Measurements from ENCODE around the gene MAB21L4. TPM values are rescaled to one million over a fixed set of nuclear protein-coding genes. Genes with fewer than 3 reads are reported as not detected.

The MAB21L4 gene
- total and polyA plus RNA-seq, 2 donors, result 1.1 to 4.9 TPM

DNA sequence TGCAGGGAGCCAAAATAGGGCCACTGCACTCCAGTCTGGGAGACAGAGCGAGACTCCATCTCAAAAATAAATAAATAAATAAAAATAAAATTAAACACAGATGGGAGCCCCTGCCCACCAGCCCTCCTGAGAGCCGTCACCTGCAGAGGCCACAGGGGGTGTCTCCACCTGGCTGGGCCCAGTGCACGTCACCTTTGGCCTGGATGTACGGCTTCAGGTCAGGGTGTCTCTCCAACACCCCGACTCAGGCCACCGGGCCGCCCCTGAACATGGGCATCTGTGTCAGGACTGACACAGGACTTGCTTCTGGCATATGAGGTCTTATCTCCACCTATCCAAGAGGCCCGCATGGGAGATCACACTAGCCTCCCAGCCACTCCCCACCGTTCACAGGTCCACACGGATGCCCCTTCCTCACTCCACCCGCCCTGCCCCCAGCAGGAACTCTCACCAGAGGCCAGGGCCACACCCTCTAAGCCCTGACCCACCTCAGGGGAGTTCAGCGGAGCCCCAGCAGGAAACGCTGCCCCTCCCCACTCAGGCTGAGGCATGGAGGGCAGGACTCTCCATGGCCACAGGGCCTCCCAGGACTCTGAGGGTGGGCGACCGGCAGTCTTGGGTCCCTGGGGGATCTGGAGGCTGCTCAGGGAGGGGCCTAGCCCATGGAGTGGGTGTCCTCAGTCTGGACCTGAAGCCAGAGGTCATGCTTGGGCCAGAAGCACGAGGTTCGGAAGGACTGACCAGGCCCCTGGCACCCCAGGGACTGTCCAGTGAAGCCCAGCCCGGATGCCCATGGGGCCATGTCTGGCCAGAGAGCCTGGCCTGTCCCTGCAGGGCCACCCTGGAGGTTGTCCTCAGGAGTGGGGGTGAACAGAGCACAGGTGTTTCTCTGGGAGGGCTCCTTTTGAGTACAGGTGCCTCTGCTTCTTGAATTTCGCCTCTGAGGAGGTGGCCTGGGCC, 8.5 kb upstream of the MAB21L4 start:
- no peaks in the 10 kb centered on the region for H3K4me1 ChIP-seq (ENCODE audit: control insufficient read depth in 2 of 2, insufficient read depth in 2 of 2, low read length in 2 of 2)
- 92% methylated on average over 19 of the region's 19 CpGs for WGBS
- no peaks in the 10 kb centered on the region for H3K27me3 ChIP-seq (ENCODE audit: control insufficient read depth in 2 of 2, insufficient read depth in 1 of 2, low read length in 1 of 2)
- no peak overlapping the region for H3K27ac ChIP-seq (ENCODE audit: low read depth in 1 of 2, low read length in 1 of 2)
- H3K36me3 ChIP-seq (ENCODE audit: control insufficient read depth in 2 of 2, insufficient read depth in 2 of 2, low read length in 1 of 2), result no peaks in the 10 kb centered on the region
- no peak overlapping the region for H3K4me3 ChIP-seq (ENCODE audit: low read length in 2 of 2)
- no peaks in the 10 kb centered on the region for H3K9me3 ChIP-seq (ENCODE audit: control insufficient read depth in 2 of 2, insufficient read depth in 1 of 2, low read length in 1 of 2)
- no peak for DNase-seq (ENCODE audit: low read depth in 6 of 9, low spot score in 9 of 9)

GRCh38 chr2:240903191-240904060, 7.5 kb upstream of the MAB21L4 start:
- Histone ChIP-seq H3K4me3 (ENCODE audit: low read length in 2 of 2) (no peak overlapping the region), H3K36me3 (ENCODE audit: control insufficient read depth in 2 of 2, insufficient read depth in 2 of 2, low read length in 1 of 2) (no peaks in the 10 kb centered on the region), H3K4me1 (ENCODE audit: control insufficient read depth in 2 of 2, insufficient read depth in 2 of 2, low read length in 2 of 2) (no peaks in the 10 kb centered on the region), H3K9me3 (ENCODE audit: control insufficient read depth in 2 of 2, insufficient read depth in 1 of 2, low read length in 1 of 2) (no peaks in the 10 kb centered on the region), H3K27me3 (ENCODE audit: control insufficient read depth in 2 of 2, insufficient read depth in 1 of 2, low read length in 1 of 2) (no peaks in the 10 kb centered on the region), H3K27ac (ENCODE audit: low read depth in 1 of 2, low read length in 1 of 2) (no peak overlapping the region)
- 93% methylated on average over 34 of the region's 34 CpGs for WGBS
- DNase-seq (ENCODE audit: low read depth in 6 of 9, low spot score in 9 of 9), result no peak

- no peak for DNase-seq (ENCODE audit: low read depth in 6 of 9, low spot score in 9 of 9)
- Histone ChIP-seq H3K4me3 (ENCODE audit: low read length in 2 of 2) (no peak overlapping the region), H3K4me1 (ENCODE audit: control insufficient read depth in 2 of 2, insufficient read depth in 2 of 2, low read length in 2 of 2) (no peaks in the 10 kb centered on the region)
Measured at GRCh38 chr2:240902615-240903041, 6.7 kb upstream of the MAB21L4 start.

GRCh38 chr2:240901986-240902614, 6.1 kb upstream of the MAB21L4 start:
- WGBS, result 92% methylated on average over 14 of the region's 14 CpGs
- no peaks in the 10 kb centered on the region for H3K27me3 ChIP-seq (ENCODE audit: control insufficient read depth in 2 of 2, insufficient read depth in 1 of 2, low read length in 1 of 2)
- no peak for DNase-seq (ENCODE audit: low read depth in 6 of 9, low spot score in 9 of 9)
- H3K4me1 ChIP-seq (ENCODE audit: control insufficient read depth in 2 of 2, insufficient read depth in 2 of 2, low read length in 2 of 2), result no peaks in the 10 kb centered on the region
- no peaks in the 10 kb centered on the region for H3K9me3 ChIP-seq (ENCODE audit: control insufficient read depth in 2 of 2, insufficient read depth in 1 of 2, low read length in 1 of 2)
- no peak overlapping the region for H3K27ac ChIP-seq (ENCODE audit: low read depth in 1 of 2, low read length in 1 of 2)
- no peak overlapping the region for H3K4me3 ChIP-seq (ENCODE audit: low read length in 2 of 2)
- no peaks in the 10 kb centered on the region for H3K36me3 ChIP-seq (ENCODE audit: control insufficient read depth in 2 of 2, insufficient read depth in 2 of 2, low read length in 1 of 2)

More at GRCh38 chr2:240902615-240903041, 6.7 kb upstream of the MAB21L4 start:
- 80% methylated on average over 7 of the region's 7 CpGs for WGBS
- H3K36me3 ChIP-seq (ENCODE audit: control insufficient read depth in 2 of 2, insufficient read depth in 2 of 2, low read length in 1 of 2), result no peaks in the 10 kb centered on the region
- H3K27me3 ChIP-seq (ENCODE audit: control insufficient read depth in 2 of 2, insufficient read depth in 1 of 2, low read length in 1 of 2), result no peaks in the 10 kb centered on the region
- H3K9me3 ChIP-seq (ENCODE audit: control insufficient read depth in 2 of 2, insufficient read depth in 1 of 2, low read length in 1 of 2), result no peaks in the 10 kb centered on the region
- H3K27ac ChIP-seq (ENCODE audit: low read depth in 1 of 2, low read length in 1 of 2), result no peak overlapping the region

DNA sequence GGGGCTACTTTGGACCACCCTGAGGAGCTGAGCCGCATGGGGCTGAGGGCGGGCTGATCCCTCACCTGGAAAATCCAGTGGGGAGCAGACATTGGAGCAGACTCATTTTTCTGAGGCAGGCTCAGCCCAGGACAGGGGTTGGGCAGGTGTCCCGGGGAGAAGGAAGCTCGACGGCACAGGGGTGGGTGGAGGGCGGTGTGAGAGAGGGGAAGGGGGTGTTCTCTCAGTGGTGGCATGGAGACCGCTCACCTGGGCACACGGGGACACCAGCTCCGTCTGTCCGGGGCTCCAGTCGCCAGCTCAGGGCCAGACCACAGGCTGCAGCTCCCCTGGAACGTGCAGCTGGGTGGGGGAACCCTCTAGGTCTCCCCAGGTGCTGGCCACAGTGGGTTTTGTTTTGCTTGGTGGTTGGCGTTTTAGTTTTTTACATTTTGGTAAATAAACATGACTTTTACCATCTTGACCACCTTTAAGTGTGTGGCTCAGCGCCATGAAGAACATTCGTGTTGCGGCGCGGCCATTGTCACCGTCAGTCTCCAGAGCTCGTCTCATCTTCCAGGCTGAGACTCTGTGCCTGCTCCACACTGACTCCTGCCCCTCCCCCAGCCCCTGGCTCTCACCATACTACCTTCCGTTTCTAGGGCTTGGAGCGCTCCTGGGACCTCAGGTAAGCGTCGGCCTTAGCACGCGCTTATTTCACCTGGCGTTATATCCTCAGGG, 4.3 kb upstream of the MAB21L4 start:
- no peaks in the 10 kb centered on the region for H3K27me3 ChIP-seq (ENCODE audit: control insufficient read depth in 2 of 2, insufficient read depth in 1 of 2, low read length in 1 of 2)
- H3K9me3 ChIP-seq (ENCODE audit: control insufficient read depth in 2 of 2, insufficient read depth in 1 of 2, low read length in 1 of 2), result no peaks in the 10 kb centered on the region
- WGBS, result 89% methylated on average over 27 of the region's 27 CpGs
- H3K36me3 ChIP-seq (ENCODE audit: control insufficient read depth in 2 of 2, insufficient read depth in 2 of 2, low read length in 1 of 2), result no peaks in the 10 kb centered on the region
- no peak overlapping the region for H3K4me3 ChIP-seq (ENCODE audit: low read length in 2 of 2)
- DNase-seq (ENCODE audit: low read depth in 6 of 9, low spot score in 9 of 9), result no peak
- H3K27ac ChIP-seq (ENCODE audit: low read depth in 1 of 2, low read length in 1 of 2), result no peak overlapping the region
- H3K4me1 ChIP-seq (ENCODE audit: control insufficient read depth in 2 of 2, insufficient read depth in 2 of 2, low read length in 2 of 2), result no peaks in the 10 kb centered on the region

DNA sequence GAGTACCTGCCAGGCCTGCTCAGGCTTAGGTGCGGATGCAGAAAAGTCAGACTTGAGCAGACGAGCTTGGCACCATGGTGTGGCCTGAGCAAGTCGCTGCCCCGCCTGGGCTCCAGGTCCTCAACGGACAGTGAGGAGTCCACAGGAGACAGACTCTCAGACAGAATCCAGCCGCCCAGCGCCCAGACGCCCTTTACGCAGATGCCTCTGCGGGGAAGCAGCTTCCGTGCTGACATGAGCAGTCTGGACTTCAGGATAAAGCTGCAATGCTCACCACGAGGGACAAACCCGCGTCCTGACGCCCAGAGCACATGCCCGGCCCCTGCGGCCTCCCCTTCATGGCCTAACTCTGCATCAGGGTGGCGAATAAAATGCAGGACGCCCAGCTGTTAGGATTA, 3.5 kb upstream of the MAB21L4 start:
- Histone ChIP-seq H3K27me3 (ENCODE audit: control insufficient read depth in 2 of 2, insufficient read depth in 1 of 2, low read length in 1 of 2) (no peaks in the 10 kb centered on the region), H3K27ac (ENCODE audit: low read depth in 1 of 2, low read length in 1 of 2) (no peak overlapping the region), H3K9me3 (ENCODE audit: control insufficient read depth in 2 of 2, insufficient read depth in 1 of 2, low read length in 1 of 2) (no peaks in the 10 kb centered on the region), H3K36me3 (ENCODE audit: control insufficient read depth in 2 of 2, insufficient read depth in 2 of 2, low read length in 1 of 2) (no peaks in the 10 kb centered on the region), H3K4me1 (ENCODE audit: control insufficient read depth in 2 of 2, insufficient read depth in 2 of 2, low read length in 2 of 2) (no peaks in the 10 kb centered on the region), H3K4me3 (ENCODE audit: low read length in 2 of 2) (no peak overlapping the region)
- no peak for DNase-seq (ENCODE audit: low read depth in 6 of 9, low spot score in 9 of 9)
- 94% methylated on average over 19 of the region's 19 CpGs for WGBS

GRCh38 chr2:240898731-240899467, 2.9 kb upstream of the MAB21L4 start:
- DNase-seq (ENCODE audit: low read depth in 6 of 9, low spot score in 9 of 9), result no peak
- no peaks in the 10 kb centered on the region for H3K27me3 ChIP-seq (ENCODE audit: control insufficient read depth in 2 of 2, insufficient read depth in 1 of 2, low read length in 1 of 2)
- no peaks in the 10 kb centered on the region for H3K4me1 ChIP-seq (ENCODE audit: control insufficient read depth in 2 of 2, insufficient read depth in 2 of 2, low read length in 2 of 2)
- no peaks in the 10 kb centered on the region for H3K36me3 ChIP-seq (ENCODE audit: control insufficient read depth in 2 of 2, insufficient read depth in 2 of 2, low read length in 1 of 2)
- H3K27ac ChIP-seq (ENCODE audit: low read depth in 1 of 2, low read length in 1 of 2), result no peak overlapping the region
- no peaks in the 10 kb centered on the region for H3K9me3 ChIP-seq (ENCODE audit: control insufficient read depth in 2 of 2, insufficient read depth in 1 of 2, low read length in 1 of 2)
- H3K4me3 ChIP-seq (ENCODE audit: low read length in 2 of 2), result no peak overlapping the region
- 91% methylated on average over 23 of the region's 23 CpGs for WGBS

DNA sequence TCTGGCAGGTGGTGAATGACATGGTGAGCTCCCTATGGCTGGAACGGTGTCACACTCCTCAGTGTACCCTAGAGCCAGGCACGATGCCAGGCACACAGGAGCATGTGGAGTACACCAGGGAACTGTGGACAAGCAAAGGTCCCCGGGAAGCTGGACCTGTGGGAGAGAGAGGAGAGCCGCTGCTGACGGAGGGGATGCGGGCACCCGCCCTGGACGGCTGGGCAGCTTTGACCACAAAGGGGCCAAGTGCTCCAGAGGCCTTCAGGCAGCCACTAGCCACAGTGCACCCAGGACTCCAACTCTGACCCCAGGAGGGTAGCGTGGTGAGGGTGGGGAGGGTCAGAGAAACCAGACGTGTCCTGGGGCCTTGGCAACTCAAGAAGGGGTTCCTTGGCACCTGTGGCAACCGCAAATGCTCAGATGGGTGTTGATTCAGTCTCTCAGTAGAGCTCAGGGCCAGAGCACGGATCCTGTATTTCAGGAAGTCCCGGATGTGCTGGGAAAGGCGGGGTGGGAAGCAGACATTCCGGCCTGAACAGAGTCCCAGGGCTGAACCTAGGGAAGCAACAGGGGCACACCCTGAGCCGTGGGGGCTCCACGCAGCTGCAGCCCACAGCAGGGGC, 2.3 kb upstream of the MAB21L4 start:
- no peak for DNase-seq (ENCODE audit: low read depth in 6 of 9, low spot score in 9 of 9)
- Histone ChIP-seq H3K27ac (ENCODE audit: low read depth in 1 of 2, low read length in 1 of 2) (no peak overlapping the region), H3K4me3 (ENCODE audit: low read length in 2 of 2) (no peak overlapping the region), H3K27me3 (ENCODE audit: control insufficient read depth in 2 of 2, insufficient read depth in 1 of 2, low read length in 1 of 2) (no peaks in the 10 kb centered on the region), H3K4me1 (ENCODE audit: control insufficient read depth in 2 of 2, insufficient read depth in 2 of 2, low read length in 2 of 2) (no peaks in the 10 kb centered on the region), H3K36me3 (ENCODE audit: control insufficient read depth in 2 of 2, insufficient read depth in 2 of 2, low read length in 1 of 2) (no peaks in the 10 kb centered on the region), H3K9me3 (ENCODE audit: control insufficient read depth in 2 of 2, insufficient read depth in 1 of 2, low read length in 1 of 2) (no peaks in the 10 kb centered on the region)
- 87% methylated on average over 17 of the region's 17 CpGs for WGBS

Data from thymus (tissue), 11 donors.